BLaER1 (cell line): ENCODE measurements around the gene NAALADL1.

Experiments
- H3K27ac ChIP-seq: shearing (Covaris generic); formaldehyde crosslinking; 2 replicates; pipeline ENCODE4 v1.8.1; 2022
- H3K27me3 ChIP-seq: shearing (Covaris generic); formaldehyde crosslinking; 2 replicates; pipeline ENCODE4 v1.8.1; 2022
- H3K36me3 ChIP-seq: shearing (Covaris generic); formaldehyde crosslinking; 2 replicates; pipeline ENCODE4 v1.8.1; 2022
- H3K4me1 ChIP-seq: shearing (Covaris generic); formaldehyde crosslinking; 2 replicates; pipeline ENCODE4 v1.8.1; 2022
- H3K4me2 ChIP-seq: shearing (Covaris generic); formaldehyde crosslinking; 2 replicates; pipeline ENCODE4 v1.8.1; 2022
- H3K4me3 ChIP-seq: shearing (Covaris generic); formaldehyde crosslinking; 2 replicates; pipeline ENCODE4 v1.8.1; 2022
- H3K9ac ChIP-seq: shearing (Covaris generic); formaldehyde crosslinking; 2 replicates; pipeline ENCODE4 v1.8.1; 2022
- H3K9me3 ChIP-seq: shearing (Covaris generic); formaldehyde crosslinking; 2 replicates; pipeline ENCODE4 v1.8.1; 2022
- H4K20me1 ChIP-seq: shearing (Covaris generic); formaldehyde crosslinking; 2 replicates; pipeline ENCODE4 v1.8.1; 2022
- Cebpa-rat ChIP-seq: shearing (Covaris generic); IDR thresholded peaks from 2 replicates; pipeline ENCODE4 v1.8.1; 2022

The NAALADL1 gene

DNA sequence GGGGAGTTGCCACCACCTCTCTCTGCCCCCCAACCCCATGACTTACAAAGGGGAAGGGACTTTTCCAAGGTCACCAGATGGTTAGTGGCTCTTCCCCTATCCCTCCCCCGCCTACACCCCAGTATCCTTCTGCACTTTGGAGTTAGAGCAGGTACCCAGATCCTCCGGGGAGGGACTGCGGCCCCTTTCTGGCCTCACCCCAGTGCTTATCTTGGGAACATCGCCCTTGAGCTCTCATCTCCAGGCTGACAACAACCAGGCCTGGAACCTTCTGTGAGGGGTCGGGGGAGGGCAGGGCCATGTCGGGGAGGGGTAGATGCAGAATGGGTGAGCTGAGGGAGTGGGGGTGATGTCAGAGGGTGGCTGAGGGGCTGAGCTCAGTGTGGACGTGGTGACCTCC lies 7.5 kb upstream of the NAALADL1 start:
- Histone ChIP-seq H3K27ac (no peak overlapping the region; the same call in 1 of the 2 replicates), H3K36me3 (no peaks in the 10 kb centered on the region), H3K9me3 (no peaks in the 10 kb centered on the region), H3K4me2 (no peak overlapping the region), H3K27me3 (no peaks in the 10 kb centered on the region), H3K9ac (no peak overlapping the region), H3K4me1 (peaks cover 22% of the 10 kb centered on the region), H3K4me3 (no peak overlapping the region), H4K20me1 (no peaks in the 10 kb centered on the region)
- TF ChIP-seq Cebpa-rat: no peak

DNA sequence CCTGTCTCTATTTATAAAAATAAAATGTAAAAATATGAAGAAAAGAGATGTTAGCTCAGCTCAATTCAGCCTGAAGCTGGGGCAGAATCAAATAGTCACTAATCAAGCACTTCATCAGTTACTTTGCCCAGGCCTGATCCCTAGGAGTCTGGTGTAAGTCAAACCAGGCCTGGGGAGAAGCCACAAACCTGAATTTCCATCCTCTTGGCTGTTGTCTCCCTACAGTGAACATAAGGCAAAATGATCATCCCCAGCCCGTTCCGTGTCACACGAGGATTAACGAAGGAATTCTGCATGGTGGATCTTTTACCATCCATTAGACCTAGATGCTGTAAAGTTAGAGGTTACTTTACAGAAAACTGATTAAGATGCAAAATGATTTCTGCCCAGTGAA lies 6.5 kb upstream of the NAALADL1 start:
- no peak overlapping the region for H3K4me3 ChIP-seq
- H3K27me3 ChIP-seq: no peaks in the 10 kb centered on the region
- H3K4me1 ChIP-seq: peaks cover 32% of the 10 kb centered on the region
- H3K9ac ChIP-seq: no peak overlapping the region
- no peak overlapping the region for H3K27ac ChIP-seq
- no peaks in the 10 kb centered on the region for H3K9me3 ChIP-seq
- H3K4me2 ChIP-seq: no peak overlapping the region
- no peak for TF ChIP-seq Cebpa-rat
- H4K20me1 ChIP-seq: no peaks in the 10 kb centered on the region
- H3K36me3 ChIP-seq: no peaks in the 10 kb centered on the region

DNA sequence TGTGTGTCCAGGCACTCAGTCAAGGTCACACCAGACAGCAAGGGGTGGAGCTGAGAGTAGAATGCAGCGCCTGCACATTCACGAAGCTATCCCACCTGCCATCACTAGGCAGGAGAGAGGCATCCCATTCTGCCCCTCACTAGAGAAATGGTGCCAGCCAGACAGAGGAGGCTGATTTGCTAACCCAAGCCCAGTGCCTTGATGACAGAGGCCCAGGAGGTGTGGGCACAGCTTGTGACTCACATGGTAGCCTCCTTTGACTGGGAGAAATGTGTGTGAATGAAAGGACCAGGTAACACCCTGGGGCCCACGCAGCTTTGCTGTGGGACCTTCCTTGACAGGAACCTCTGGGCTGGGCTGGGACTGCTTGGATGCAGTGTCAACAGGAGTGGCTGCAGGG lies 5.2 kb upstream of the NAALADL1 start:
- Histone ChIP-seq H3K4me1 (peaks cover 36% of the 10 kb centered on the region), H3K4me3 (no peak overlapping the region), H3K27me3 (no peaks in the 10 kb centered on the region), H3K9ac (no peak overlapping the region), H4K20me1 (no peaks in the 10 kb centered on the region), H3K27ac (no peak overlapping the region), H3K9me3 (no peaks in the 10 kb centered on the region), H3K36me3 (no peaks in the 10 kb centered on the region), H3K4me2 (no peak overlapping the region)
- TF ChIP-seq Cebpa-rat: no peak

DNA sequence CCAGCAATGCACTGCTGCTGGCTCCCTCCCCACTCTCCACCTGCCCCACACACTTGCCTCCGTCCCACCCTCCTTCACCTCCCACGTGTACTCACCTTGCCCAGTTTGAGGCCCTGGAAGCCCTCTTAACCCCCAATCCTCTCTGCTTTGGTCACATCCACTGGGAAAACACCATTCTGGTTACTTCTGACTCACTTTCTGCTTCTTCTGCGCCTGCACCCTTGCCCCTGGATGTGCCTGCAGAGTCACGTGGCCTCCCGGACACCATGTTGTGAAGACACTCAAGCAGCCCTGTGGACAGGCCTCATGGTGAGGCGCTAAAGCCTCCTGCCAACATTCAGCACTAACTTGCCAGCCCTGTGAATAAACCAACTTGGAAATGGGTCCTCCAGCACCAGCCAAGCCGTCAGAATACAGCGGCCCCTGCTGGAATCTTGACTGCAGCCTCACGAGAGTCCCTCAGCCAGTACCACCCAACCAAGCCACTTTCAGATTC lies 2.6 kb upstream of the NAALADL1 start:
- H3K27ac ChIP-seq: no peak overlapping the region
- H3K27me3 ChIP-seq: no peaks in the 10 kb centered on the region
- peaks cover 36% of the 10 kb centered on the region for H3K4me1 ChIP-seq
- no peaks in the 10 kb centered on the region for H3K9me3 ChIP-seq
- no peak overlapping the region for H3K4me3 ChIP-seq
- no peaks in the 10 kb centered on the region for H3K36me3 ChIP-seq
- H3K4me2 ChIP-seq: peak overlapping the region; percentile 9; the same call in 1 of the 2 replicates
- no peaks in the 10 kb centered on the region for H4K20me1 ChIP-seq
- no peak overlapping the region for H3K9ac ChIP-seq
- no peak for TF ChIP-seq Cebpa-rat

DNA sequence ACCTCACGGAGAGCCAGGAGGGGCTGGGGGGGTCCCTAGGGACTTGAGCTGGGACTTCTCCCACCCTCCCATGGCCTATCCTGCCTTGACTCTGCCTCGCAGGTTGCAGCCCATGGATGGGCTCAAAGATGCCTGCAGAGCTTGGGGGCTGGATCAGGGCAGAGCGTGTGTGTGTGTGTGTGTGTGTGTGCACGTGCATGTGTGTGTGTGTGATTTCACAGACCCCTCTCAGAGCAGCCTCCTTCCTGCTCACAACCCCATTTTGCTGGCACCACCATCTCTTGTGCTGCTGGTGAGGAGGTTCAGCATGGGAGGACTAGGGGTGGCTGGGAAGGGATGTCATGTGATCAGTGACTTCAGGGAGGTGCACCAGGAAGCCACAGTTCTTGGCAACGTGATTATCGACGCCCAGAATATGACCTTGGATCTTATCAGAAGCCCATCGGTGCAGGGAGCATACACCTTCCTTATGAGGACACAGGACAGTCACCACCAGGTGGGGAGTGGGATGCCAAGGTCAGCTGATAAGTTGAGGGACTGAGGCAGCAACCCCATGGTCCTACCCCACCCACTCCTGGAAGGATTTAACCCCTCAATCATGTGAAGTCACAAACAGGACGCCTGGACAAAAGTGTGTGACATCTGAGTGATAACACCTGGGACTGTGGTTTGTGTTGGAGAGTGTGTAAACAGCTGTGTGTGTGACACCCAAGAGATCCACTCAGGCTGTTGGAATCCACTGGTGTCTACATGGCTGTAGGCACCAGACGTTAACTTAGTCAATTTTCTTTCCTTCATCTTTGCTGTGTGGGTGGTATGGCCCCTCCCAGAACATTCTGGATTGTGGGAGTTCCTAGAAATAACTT lies 1.8 kb upstream of the NAALADL1 start:
- no peak overlapping the region for H3K27ac ChIP-seq
- H3K9ac ChIP-seq: no peak overlapping the region
- H3K36me3 ChIP-seq: no peaks in the 10 kb centered on the region
- no peak for TF ChIP-seq Cebpa-rat
- peak overlapping the region; percentile 19; the same call in 1 of the 2 replicates for H3K4me2 ChIP-seq
- no peaks in the 10 kb centered on the region for H4K20me1 ChIP-seq
- no peaks in the 10 kb centered on the region for H3K9me3 ChIP-seq
- H3K4me1 ChIP-seq: peaks cover 36% of the 10 kb centered on the region
- no peak overlapping the region for H3K4me3 ChIP-seq
- no peaks in the 10 kb centered on the region for H3K27me3 ChIP-seq

DNA sequence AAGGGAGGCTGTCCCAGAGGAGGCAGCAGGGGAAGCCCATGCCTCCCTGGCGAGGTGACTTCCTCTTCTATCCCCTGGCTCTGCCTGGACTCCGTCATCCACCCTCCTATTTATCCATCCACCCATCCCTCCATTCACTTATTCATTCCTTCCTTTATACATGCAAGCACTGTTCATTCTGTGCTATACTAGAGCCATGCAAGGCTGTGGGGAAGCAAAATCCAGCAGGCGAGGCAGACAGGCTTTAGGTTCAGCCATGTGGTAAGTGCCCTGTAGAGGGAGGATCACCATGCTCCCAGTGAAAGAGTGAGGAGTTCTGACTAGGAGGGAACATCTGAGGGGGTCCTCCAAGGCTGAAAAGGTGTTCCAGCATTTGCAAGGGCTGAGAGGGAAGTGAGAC lies 1.2 kb upstream of the NAALADL1 start:
- Histone ChIP-seq H3K36me3 (no peaks in the 10 kb centered on the region), H3K9me3 (no peaks in the 10 kb centered on the region), H3K4me3 (no peak overlapping the region), H3K9ac (no peak overlapping the region), H3K27ac (no peak overlapping the region), H4K20me1 (no peaks in the 10 kb centered on the region), H3K27me3 (no peaks in the 10 kb centered on the region), H3K4me2 (no peak overlapping the region), H3K4me1 (peaks cover 36% of the 10 kb centered on the region)
- no peak for TF ChIP-seq Cebpa-rat

DNA sequence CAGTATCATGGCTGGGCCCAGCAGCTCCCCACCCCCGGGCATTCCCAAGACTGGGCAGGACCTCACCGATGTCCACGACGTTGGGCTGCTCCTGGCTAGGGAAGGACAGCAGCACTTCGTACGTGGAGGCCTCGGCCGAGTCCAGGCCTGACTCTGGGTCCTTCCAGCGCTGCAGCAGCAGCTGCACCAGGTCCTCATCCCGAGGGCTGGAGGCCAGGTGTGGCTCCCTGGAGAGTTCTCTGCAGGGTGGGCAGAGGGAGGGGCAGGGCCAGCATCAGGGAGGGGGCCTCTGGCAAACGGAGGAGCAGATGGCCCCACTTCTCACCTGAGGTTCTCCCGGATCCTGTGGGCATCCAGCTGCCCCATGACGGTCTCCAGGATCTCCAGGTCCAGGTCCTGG lies 341 bp downstream of the NAALADL1 start:
- no peaks in the 10 kb centered on the region for H3K9me3 ChIP-seq
- peaks cover 50% of the 10 kb centered on the region for H3K4me1 ChIP-seq
- no peak overlapping the region for H3K4me2 ChIP-seq
- H3K4me3 ChIP-seq: no peak overlapping the region
- no peak overlapping the region for H3K9ac ChIP-seq
- H3K27ac ChIP-seq: no peak overlapping the region
- H3K27me3 ChIP-seq: no peaks in the 10 kb centered on the region
- TF ChIP-seq Cebpa-rat: no peak
- no peaks in the 10 kb centered on the region for H4K20me1 ChIP-seq
- H3K36me3 ChIP-seq: no peaks in the 10 kb centered on the region

DNA sequence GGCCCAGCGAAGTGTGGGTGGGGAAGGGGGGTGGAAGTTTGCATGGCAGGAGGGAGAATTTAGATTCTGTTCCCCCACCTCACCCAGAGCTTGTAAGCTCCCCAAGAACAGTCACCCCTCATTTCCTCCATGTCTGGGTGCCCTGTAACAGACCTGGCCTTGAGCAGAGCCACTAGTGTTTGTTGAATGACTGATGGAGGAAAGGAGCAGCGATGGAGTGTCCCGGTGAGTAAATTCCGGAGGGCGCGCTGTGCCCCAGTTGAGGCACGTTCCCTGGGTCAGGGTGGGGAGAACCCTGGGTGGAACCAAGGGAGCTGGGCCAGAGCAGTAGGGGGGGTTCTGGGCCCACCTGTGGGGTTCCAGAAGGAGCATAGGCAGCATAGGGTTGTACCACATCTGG lies 827 bp downstream of the NAALADL1 start:
- Histone ChIP-seq H3K27ac (no peak overlapping the region), H4K20me1 (no peaks in the 10 kb centered on the region), H3K4me1 (peaks cover 50% of the 10 kb centered on the region), H3K36me3 (no peaks in the 10 kb centered on the region), H3K4me2 (no peak overlapping the region), H3K4me3 (no peak overlapping the region), H3K9ac (no peak overlapping the region), H3K27me3 (no peaks in the 10 kb centered on the region), H3K9me3 (no peaks in the 10 kb centered on the region)
- TF ChIP-seq Cebpa-rat: no peak

DNA sequence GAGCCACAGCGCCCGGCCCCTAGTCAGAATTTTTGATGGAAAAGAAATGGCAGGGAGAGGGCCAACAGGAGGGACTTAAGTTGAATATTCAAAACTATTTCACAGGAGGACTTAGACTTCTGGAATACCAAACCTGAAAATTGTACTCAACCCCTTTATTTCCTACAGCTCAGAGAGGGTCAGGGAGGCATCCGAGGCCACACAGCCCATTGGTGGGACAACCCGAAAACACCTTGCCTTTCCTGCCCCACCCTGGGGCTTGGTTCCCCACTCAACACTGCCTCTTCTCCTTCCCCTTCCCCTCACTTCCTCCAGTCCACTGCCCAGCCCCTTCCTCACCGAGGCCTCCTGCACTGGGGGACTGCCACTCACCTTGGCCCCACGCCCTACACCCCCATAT lies 1.4 kb downstream of the NAALADL1 start:
- no peak for TF ChIP-seq Cebpa-rat
- Histone ChIP-seq H3K36me3 (no peaks in the 10 kb centered on the region), H3K4me3 (no peak overlapping the region), H3K4me1 (peaks cover 46% of the 10 kb centered on the region), H3K27ac (no peak overlapping the region), H3K9ac (no peak overlapping the region), H3K9me3 (no peaks in the 10 kb centered on the region), H4K20me1 (no peaks in the 10 kb centered on the region), H3K27me3 (no peaks in the 10 kb centered on the region), H3K4me2 (no peak overlapping the region)

DNA sequence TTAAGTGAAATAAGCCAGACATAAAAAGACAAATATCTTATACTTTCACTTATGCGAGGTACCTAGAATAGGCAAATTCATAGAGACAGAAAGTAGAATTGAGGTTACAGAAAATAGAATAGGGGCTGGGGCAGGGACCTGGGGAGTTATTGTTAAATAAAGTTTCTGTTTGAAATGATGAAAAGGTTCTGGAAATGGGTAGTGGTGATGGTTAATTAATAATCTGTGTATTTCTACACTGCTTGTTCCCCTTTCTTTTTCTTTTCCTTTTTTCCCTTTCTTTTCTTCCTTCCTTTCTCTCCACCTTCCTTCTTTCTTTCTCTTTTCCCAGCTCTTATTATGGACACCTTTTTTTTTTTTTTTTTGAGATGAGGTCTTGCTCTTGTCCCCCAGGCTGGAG lies 2.8 kb downstream of the NAALADL1 start:
- no peak overlapping the region for H3K4me3 ChIP-seq
- no peaks in the 10 kb centered on the region for H3K27me3 ChIP-seq
- no peaks in the 10 kb centered on the region for H3K36me3 ChIP-seq
- no peak for TF ChIP-seq Cebpa-rat
- H3K9ac ChIP-seq: no peak overlapping the region
- H3K4me1 ChIP-seq: peaks cover 32% of the 10 kb centered on the region
- no peak overlapping the region for H3K27ac ChIP-seq
- no peak overlapping the region for H3K4me2 ChIP-seq
- no peaks in the 10 kb centered on the region for H3K9me3 ChIP-seq
- H4K20me1 ChIP-seq: no peaks in the 10 kb centered on the region
